ENCODE data around the gene TMPRSS13.
"Not testable (repeated sequence)": the region's sequence is repeated elsewhere in the genome, so short reads cannot be mapped to it uniquely, and the experiment has no call there.

TMPRSS13 gene

DNA sequence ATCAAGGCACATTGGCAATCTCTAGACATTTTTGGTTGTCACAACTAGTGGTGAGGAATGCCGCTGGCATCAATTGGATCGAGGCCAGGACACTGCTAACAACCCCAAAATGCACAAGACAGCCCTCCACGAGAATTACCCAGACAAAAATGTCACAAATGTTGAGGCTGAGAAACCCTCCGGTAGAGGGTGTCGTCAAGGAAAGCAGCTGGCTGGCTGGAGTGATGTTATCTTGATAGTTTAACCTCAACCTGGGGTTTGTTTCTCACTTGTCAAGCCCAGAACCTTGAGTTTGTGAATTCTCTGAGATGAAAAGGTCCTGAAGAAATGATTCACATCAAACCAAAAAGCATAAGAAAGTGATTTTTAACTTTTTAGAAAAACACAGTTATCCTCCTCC lies 21.1 kb upstream of the TMPRSS13 start:
- in situ Hi-C loops (cut with HindIII; ENCODE audit: low sequenced_read_pairs): no loop called here
- TF ChIP-seq, protein P1, sequence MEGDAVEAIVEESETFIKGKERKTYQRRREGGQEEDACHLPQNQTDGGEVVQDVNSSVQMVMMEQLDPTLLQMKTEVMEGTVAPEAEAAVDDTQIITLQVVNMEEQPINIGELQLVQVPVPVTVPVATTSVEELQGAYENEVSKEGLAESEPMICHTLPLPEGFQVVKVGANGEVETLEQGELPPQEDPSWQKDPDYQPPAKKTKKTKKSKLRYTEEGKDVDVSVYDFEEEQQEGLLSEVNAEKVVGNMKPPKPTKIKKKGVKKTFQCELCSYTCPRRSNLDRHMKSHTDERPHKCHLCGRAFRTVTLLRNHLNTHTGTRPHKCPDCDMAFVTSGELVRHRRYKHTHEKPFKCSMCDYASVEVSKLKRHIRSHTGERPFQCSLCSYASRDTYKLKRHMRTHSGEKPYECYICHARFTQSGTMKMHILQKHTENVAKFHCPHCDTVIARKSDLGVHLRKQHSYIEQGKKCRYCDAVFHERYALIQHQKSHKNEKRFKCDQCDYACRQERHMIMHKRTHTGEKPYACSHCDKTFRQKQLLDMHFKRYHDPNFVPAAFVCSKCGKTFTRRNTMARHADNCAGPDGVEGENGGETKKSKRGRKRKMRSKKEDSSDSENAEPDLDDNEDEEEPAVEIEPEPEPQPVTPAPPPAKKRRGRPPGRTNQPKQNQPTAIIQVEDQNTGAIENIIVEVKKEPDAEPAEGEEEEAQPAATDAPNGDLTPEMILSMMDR (IDR thresholded peaks at IDR 0.05; ENCODE audit: low read depth, low read length, missing control alignments): no peak
- H3K4me3 ChIP-seq (ENCODE audit: low read depth, low read length): no peak overlapping the region
- DNase-seq (ENCODE audit: low read depth): no peak

DNA sequence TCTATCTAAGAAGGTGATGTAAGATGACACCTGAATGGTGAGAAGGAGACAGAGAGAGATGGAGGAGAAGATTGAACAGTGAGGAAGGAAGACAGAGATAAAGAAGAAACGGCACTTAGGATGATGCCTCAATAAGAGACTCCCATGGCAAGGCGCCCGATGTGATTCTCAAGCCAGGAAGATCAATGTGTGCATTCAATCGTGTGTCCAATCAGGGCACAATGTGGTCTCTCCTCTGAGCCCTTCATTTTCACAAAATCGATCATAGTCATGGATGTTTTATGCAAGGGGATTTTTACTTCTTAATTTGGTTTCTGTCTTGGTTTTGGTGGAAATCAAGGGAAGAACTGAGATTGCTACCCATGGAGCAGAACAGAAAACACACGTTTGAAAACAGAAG lies 19.9 kb upstream of the TMPRSS13 start:
- in situ Hi-C loops (cut with HindIII; ENCODE audit: low sequenced_read_pairs): loop anchor here (25.0 kb wide), 1 partner anchor 137 kb away; the partner anchor contains the start of gene FXYD2
- H3K4me3 ChIP-seq (ENCODE audit: low read depth, low read length): no peak overlapping the region
- TF ChIP-seq, protein P1 (IDR thresholded peaks at IDR 0.05; ENCODE audit: low read depth, low read length, missing control alignments): no peak
- DNase-seq (ENCODE audit: low read depth): no peak

DNA sequence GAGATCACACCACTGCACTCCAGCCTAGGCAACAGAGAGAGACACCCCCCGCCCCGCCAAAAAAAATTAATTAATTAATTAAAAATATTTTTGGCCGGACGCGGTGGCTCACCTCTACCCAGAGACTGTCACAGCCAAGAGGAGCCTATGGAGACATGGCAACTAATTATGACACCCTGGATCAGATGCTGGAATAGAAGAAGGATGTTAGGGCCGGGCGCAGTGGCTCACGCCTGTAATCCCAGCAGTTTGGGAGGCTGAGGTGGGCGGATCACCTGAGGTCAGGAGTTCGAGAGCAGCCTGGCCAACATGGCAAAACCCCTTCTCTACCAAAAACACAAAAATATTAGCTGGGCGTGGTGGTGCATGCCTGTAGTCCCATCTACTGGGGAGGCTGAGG lies 19.3 kb upstream of the TMPRSS13 start:
- DNase-seq (ENCODE audit: low read depth); H3K4me3 ChIP-seq (ENCODE audit: low read depth, low read length): not testable (repeated sequence)
- in situ Hi-C loops (cut with HindIII; ENCODE audit: low sequenced_read_pairs): loop anchor here (25.0 kb wide), 1 partner anchor 136 kb away; the partner anchor contains the start of gene FXYD2

DNA sequence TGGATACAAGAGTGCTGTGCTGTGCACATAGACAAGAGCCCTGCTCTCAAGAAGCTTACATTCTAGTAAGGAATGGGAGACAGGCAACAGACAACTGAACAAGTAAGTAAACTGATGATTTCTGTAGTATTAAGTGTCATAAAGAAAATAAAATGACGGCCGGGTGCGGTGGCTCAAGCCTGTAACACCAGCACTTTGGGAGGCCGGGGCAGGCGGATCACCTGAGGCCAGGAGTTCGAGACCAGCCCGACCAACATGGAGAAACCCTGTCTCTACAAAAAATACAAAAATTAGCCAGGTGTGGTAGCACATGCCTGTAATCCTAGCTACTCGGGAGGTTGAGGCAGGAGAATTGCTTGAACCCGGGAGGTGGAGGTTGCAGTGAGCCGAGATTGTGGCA lies 18.5 kb upstream of the TMPRSS13 start:
- not testable (repeated sequence) for DNase-seq (ENCODE audit: low read depth); H3K4me3 ChIP-seq (ENCODE audit: low read depth, low read length)
- in situ Hi-C loops (cut with HindIII; ENCODE audit: low sequenced_read_pairs): loop anchor here (25.0 kb wide), 1 partner anchor 135 kb away; the partner anchor contains the start of gene FXYD2

DNA sequence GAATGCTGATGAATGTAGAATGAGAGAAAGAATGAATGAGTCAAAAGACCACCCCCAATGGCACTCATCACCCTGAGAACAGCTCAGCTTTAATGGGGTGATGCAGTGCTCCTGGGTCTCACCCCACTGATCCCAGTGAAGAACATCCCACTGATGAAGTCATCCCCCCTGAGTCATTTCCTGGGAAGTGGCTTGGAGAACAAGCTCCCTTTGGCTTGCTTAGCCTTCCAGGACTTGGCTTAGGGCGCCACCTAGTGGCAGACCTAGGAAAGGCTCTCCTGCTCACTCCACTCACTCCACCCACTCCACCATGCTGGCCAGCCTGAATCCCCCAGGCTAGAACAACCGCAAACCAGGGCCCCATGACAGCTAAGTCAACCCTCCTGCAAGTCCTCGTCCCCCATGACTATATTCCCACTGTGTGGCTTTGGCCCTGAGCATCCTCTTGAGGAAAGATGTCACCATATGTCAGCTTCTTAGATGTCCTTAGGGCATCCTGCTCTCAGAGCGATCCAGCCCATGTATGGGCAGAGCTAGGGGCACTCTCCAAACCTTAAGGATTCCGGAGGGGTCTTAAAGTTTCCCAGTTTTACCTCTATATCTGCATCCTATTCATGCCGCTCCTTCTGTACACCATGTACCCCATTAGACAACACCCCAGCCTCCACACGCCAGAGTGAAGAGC lies 17.8 kb upstream of the TMPRSS13 start:
- TF ChIP-seq, protein P1 (IDR thresholded peaks at IDR 0.05; ENCODE audit: low read depth, low read length, missing control alignments): peak; percentile 93
- H3K4me3 ChIP-seq (ENCODE audit: low read depth, low read length): no peak overlapping the region
- in situ Hi-C loops (cut with HindIII; ENCODE audit: low sequenced_read_pairs): loop anchor here (25.0 kb wide), 1 partner anchor 135 kb away; the partner anchor contains the start of gene FXYD2
- DNase-seq (ENCODE audit: low read depth): peak; percentile 82

DNA sequence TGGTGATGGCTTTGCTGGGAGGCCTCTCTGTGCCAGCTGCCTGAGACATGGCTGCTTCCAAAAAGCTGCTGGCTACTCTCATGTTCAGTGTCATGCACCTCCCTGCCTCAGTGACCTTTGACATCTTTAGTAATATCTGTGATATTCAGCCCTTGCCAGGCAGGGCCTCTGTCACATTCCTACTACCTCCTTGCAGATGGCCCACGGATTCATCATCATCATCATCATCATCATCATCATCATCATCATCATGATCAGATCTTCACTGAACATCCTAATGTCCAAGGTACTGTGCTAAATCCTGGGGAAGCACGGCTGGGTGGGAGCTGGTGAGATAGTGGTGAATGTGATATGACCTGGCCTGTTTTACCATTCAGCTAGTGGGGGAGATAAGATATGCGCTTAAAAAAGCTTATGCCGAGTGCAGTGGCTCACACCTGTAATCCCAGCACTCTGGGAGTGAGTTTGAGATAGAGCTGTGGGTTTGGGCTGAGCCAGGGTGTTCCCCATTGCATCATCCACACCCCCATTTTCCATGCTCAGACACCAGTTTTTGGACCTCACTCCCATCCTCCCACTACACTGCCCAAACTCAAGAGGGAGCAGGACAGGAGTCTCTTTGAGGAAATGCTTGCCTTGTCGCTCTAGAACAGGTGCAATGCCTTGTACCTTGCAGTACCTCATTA lies 17.1 kb upstream of the TMPRSS13 start:
- in situ Hi-C loops (cut with HindIII; ENCODE audit: low sequenced_read_pairs): loop anchor here (25.0 kb wide), 1 partner anchor 134 kb away; the partner anchor contains the start of gene FXYD2
- no peak for DNase-seq (ENCODE audit: low read depth)
- no peak overlapping the region for H3K4me3 ChIP-seq (ENCODE audit: low read depth, low read length)
- TF ChIP-seq, protein P1 (IDR thresholded peaks at IDR 0.05; ENCODE audit: low read depth, low read length, missing control alignments): no peak

DNA sequence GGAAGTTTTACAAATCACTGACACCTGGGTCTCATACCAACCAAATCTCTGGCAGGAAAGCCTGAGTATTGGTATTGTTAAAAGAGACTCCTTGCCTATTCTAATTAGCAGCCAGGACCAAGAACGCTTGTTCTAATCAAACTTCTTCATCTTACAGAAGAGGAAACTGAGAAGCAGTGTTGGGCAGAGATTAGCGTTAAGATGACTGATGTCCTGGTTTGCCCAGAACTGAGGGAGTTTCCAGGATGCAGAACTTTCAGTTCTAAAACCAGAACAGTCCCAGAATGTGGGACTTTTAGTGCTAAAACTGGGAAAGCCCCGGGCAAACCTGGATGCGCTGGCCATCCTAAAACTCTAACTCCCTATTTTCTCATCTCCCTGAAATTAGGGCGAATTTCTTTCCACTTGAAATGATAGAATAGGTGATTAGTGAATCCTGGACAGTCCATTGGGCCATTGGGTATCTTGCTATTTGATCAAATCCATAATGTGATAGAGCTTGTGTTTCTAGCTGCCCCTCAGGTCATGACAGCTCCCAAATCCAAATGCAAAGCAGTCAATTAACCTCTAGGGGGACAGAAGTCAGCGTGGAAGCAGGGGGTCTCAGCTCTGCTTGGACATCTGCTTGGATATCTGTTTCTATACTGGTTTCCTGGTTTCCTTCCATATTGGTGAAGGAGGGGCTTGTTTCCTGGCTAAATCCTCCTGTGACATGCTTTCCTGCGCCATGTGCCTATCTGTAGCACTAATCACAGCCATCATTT lies 16.0 kb upstream of the TMPRSS13 start:
- in situ Hi-C loops (cut with HindIII; ENCODE audit: low sequenced_read_pairs): loop anchor here (25.0 kb wide), 1 partner anchor 133 kb away; the partner anchor contains the start of gene FXYD2
- TF ChIP-seq, protein P1 (IDR thresholded peaks at IDR 0.05; ENCODE audit: low read depth, low read length, missing control alignments): peak; percentile 2
- no peak for DNase-seq (ENCODE audit: low read depth)

More for the DNA sequence above, 16.0 kb upstream of the TMPRSS13 start:
- no peak overlapping the region for H3K4me3 ChIP-seq (ENCODE audit: low read depth, low read length)
